GM21717 (cell line): Measurements from ENCODE around the gene HMG20B.
"Not testable (repeated sequence)": the region's sequence is repeated elsewhere in the genome, so short reads cannot be mapped to it uniquely, and the experiment has no call there.

ENCODE experiments used
- ATAC-seq: cut with Tn5 transposase; IDR thresholded peaks from one replicate; pipeline ENCODE4 v1.9.1; 2021; ENCODE audit warnings: mild to moderate bottlenecking, moderate library complexity; ENCODE audit not compliant: unreplicated experiment

The HMG20B gene

DNA sequence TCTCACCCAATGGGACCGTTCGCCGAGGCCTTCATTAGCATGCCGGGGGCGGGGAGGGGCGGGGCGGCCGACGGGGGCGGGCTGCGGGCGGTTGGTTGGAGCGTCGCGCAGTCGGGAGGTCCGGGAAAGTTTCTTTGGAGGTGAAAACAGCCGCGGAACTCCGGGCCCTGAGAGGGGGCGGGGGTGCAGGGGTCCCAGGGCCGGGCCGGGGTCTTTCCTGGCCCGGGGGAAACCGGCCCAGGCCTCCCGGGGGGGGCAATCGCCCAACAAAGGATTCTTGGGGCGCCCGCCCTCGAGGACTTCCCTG lies at the start of gene HMG20B:
HMG20B (plus strand) TSS at position 90 of the 307 bp plus-strand sequence. CDS start 366 bp downstream, outside the sequence.
- no peak for ATAC-seq

DNA sequence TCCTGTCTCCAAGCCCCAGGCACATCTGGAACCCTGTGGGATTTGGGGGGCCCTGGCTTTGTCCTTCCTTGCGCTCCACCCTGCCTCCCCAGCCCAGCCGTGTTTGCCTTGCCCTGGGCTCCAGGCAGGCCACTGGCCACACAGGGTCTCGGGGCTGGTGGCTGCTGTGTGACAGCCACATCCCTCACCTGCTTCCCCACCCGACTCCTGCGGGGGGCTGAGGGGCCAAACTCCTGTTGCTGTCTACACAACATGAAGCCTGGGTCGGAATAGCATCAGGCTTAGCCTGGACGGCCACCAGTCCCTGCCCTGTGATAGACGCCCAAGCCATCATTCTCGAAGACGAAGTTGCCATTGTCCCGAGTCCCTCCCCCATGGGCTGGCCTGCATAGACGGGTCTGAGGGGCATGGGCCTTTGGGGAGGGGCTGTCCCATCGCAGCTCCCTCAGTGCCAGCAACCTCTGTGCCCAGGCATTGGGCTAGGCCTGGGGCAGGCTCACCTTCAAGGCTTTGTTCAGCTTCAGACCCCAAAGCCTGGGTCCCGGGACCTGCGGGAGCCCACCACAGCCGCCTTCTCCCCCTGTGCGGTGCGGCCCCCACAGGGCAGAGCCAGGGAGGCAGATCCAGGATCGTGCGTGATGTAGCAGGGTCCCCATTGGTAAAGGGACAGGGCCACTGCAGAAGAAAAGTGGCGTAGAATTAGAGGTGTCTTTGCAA lies 49.2 kb upstream of the HMG20B start:
- no peak for ATAC-seq

DNA sequence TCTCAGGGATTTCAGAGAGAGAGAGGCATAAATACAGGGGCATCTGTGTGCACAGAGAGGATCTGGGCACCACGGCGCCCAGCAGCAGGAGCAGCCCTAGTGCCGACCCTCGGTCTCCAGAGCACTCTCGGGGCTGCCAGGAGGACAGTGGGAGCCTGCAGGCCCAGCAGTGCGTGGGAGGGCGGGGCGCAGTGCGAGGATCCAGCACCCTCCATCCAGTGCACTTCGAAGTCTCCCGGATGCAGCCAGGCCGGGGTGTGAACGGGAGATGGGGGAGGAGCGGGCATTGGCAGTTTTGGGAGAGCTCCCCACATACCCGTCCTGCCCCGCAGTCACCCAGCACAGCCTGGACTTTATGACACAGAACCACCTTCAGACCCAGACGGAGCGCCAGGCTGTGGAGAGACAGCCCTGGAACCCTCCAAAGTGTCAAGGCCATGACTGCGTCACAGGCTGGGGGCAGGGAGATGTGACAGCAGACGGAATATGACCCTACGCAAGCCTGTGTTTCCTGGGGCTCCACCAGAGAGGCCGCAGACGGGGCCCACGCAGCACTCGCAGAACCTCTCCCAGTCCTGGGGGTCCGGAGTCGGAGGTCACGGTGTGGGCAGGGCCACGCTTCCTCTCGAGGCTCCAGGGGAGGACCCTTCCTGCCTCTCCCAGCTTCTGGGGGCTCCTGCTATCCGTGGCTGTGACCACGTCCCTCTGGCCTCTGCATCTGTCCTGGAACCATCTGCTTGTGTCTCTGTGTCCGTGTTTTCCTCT lies 48.5 kb upstream of the HMG20B start:
- ATAC-seq: no peak

DNA sequence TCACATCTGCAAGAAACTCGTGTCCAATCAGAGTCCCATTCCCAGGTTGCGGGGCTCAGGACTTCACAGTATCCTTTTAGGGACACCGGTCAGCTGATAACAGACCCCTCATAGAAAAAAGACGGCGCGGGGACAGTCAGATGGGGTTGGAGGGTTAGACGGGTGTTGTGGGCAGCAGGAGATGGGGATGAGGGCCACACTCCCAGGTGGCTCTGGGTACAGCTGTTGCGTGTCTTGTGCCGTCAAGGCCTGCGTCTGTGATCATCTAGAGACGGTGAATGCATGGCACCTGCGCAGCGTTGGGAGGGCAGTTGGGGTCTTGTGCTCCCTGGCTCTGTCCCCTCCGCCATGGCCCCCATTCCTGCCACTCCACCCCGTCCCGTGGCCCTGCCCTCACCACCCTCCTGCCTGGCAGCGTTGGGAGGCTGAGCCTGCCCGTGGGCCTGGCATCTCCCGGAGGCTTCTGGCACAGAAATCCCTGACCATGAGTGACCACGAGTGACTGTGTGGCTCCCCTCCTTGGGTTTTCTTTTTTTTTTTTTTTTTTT lies 47.8 kb upstream of the HMG20B start:
- ATAC-seq: no peak

DNA sequence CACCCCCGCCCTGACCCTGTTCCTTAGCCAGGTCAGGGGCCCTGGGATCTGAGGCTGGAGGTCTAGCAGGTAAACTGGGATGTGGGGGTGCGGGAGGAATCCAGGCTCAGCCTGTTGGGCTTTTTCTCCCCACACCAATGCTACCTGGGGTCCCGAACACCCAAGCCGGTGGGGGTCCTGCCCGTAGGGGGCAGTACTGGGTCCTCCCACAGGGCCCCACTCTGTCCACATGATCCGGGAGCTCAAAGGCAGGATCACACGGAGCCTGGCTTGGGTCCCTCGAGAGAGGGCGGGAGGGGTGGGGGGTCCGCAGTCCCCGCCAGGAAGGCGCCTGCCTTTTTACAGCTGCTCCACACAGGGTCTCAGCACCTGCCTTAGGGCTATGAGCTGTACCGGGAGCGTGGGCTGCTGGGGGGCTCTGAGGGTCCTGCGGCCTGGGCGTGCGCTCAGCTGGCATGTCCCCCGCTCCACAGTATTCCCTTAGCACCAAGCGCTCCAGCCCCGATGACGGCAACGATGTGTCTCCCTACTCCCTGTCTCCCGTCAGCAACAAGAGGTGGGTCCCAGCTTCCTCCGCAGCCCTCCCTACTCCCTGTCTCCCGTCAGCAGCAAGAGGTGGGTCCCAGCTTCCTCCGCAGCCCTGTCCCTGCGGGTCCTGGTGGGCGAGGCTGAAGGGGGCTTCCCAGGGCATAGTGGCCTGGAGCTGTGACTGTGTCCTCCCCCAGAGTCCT lies 46.1 kb upstream of the HMG20B start:
- ATAC-seq: no peak

DNA sequence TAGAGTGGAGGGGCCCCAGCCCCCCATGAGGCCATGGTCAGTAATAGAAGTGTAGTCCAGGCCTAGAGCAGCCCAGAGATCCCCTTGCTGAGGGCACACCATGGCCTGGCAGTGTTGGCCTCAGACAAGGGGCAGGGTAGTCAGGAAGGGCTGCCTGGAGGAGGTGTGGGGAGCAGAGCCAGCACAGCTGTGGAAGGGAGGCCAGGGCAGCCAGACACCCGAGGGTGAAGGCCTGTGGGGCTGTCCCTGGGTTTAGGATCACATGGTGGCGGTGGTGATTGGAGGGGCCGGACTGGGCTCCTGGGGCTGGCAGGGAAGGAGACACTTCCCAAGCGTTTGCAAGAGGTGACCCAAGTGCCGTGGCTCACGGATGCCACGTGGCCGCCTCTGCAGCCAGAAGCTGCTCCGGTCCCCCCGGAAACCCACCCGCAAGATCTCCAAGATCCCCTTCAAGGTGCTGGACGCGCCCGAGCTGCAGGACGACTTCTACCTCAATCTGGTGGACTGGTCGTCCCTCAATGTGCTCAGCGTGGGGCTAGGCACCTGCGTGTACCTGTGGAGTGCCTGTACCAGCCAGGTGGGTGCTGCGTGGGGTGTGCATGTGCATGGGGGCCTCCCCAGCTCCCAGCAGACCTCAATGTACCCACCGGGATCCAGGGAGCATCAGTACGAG lies 45.4 kb upstream of the HMG20B start:
- ATAC-seq: no peak

DNA sequence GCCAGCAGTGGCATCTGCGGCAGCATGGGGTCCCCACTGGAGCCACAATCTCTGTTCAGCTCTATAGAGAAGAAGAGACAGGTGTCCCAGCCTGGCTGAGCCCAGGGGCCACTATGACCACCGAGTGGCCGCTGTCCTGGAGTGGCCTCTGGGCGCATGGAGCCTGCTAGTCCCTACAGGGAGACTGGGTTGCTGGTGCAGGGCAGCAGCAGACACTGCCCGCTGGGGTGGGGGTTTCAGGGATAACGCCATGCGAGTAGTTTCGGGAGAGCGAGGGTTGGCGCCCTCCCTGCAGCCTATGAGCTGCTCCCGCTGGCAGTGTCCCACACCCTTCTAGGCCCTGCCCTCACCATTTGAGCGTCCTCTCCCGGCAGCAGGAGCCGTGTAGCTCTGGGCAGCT lies 44.7 kb upstream of the HMG20B start:
- no peak for ATAC-seq

DNA sequence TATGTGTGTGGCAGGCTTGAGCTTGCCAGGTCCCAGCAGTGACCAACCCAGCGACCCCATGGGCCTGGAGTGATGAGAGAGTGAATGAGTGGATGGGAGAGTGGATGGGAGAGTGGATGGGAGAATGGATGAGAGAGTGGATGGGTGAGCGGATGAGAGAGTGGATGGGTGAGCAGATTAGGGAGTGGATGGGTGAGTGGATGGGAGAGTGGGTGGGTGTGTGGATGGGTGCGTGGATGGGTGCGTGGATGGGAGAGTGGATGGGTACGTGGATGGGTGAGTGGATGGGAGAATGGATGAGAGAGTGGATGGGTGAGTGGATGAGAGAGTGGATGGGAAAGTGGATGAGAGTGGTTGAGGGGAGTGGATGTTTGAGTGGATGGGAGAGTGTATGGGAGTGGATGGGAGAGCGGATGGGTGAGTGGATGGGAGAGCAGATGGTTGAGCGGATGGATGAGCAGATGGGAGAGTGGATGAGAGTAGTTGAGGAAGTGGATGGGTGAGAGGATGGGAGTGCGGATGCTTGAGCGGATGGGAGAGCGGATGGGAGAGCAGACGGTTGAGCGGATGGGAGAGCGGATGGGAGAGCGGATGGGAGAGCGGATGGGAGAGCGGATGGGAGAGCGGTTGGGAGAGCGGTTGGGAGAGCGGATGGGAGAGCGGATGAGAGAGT lies 44.1 kb upstream of the HMG20B start:
- ATAC-seq: no peak

DNA sequence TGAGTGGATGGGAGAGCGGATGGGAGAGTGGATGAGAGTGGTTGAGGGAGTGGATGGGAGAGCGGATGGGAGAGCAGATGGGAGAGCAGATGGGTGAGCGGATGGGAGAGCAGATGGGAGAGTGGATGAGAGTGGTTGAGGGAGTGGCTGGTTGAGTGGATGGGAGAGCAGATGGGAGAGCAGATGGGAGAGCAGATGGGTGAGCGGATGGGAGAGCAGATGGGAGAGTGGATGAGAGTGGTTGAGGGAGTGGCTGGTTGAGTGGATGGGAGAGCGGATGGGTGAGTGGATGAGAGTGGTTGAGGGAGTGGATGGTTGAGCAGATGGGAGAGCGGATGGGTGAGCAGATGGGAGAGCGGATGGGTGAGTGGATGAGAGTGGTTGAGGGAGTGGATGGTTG lies 43.4 kb upstream of the HMG20B start:
- ATAC-seq: not testable (repeated sequence)

DNA sequence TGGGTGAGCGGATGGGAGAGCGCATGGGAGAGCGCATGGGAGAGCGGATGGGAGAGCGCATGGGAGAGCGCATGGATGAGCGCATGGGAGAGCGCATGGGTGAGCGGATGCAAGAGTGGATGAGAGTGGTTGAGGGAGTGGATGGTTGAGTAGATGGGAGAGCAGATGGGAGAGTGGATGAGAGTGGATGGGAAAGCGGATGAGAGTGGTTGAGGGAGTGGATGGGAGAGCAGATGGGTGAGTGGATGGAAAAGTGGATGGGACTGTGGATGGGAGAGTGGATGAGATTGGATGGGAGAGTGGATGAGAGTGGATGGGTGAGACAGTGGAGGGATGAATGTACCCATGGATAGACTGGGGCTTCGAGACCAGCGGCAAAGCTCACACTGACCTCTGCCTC lies 42.4 kb upstream of the HMG20B start:
- no peak for ATAC-seq

DNA sequence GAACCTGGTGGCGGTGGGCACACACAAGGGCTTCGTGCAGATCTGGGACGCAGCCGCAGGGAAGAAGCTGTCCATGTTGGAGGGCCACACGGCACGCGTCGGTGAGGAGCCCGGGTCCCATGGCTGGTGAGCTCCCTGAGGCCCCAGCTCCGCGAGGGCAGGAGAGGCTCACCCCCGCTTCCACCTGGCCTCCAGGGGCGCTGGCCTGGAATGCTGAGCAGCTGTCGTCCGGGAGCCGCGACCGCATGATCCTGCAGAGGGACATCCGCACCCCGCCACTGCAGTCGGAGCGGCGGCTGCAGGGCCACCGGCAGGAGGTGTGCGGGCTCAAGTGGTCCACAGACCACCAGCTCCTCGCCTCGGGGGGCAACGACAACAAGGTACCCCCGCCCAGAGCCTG lies 41.0 kb upstream of the HMG20B start:
- no peak for ATAC-seq

DNA sequence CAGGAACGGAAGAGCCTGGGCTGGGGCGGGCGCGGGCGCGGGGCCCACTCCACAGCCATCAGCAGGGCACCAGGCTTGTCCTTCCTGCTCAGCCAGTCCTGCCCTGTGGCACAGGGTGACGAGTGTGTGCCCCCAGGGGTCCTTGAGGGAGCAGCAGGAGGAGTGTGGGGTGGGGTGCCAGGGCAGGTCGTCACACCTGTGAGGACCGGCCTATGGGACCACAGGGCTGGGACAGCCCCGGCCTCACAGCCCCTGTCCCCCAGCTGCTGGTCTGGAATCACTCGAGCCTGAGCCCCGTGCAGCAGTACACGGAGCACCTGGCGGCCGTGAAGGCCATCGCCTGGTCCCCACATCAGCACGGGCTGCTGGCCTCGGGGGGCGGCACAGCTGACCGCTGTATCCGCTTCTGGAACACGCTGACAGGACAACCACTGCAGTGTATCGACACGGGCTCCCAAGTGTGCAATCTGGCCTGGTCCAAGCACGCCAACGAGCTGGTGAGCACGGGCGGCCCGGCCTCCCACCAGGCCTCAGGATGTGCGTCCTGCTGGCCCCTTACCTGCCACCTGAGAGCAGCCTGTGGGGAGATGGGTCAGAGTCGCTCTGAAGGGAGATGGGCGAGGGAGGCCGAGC lies 40.5 kb upstream of the HMG20B start:
- no peak for ATAC-seq

DNA sequence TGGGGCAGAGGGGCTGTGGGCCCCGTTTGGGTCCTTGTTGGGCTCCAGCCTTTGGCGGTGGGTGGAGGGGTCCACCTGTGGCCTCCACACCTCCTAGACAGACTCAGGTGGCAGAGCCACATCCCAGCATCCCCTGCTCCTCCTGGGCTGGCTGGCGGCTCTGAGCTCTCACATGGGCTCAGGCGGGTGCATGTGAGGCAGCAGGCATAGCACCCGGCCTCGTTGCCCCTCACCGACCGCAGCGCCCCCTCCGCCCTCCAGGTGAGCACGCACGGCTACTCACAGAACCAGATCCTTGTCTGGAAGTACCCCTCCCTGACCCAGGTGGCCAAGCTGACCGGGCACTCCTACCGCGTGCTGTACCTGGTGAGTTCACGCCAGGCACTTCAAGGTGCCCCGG lies 39.7 kb upstream of the HMG20B start:
- no peak for ATAC-seq

DNA sequence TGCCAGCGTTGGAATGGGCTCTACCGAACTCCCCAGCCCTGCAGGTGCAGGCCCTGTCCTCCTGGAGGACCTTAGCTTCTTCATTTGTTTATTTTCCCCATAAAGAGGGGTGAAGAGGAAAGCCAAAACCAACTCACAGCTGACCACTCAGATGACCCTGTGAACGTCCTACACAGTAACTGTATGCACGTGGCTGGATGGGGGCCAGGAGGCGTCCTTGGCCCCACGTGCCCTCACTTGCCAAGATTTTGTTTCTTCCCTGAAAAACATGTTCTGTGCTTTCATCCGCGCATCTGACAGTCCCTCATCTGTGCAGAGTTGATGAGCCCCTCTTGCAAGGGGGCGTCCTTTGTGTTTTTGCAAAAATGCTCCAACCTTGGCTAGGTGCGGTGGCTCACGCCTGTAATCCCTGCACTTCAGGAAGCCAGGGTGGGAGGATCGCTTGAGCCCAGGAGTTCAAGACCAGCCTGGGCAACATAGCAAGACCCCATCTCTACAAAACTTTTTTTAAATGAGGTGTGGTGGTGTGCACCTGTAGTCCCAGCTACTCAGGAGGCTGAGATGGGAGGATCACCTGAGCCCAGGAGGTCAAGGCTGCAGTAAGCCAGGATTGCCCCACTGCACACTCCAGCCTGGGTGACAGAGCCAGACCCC lies 39.1 kb upstream of the HMG20B start:
- ATAC-seq: no peak

DNA sequence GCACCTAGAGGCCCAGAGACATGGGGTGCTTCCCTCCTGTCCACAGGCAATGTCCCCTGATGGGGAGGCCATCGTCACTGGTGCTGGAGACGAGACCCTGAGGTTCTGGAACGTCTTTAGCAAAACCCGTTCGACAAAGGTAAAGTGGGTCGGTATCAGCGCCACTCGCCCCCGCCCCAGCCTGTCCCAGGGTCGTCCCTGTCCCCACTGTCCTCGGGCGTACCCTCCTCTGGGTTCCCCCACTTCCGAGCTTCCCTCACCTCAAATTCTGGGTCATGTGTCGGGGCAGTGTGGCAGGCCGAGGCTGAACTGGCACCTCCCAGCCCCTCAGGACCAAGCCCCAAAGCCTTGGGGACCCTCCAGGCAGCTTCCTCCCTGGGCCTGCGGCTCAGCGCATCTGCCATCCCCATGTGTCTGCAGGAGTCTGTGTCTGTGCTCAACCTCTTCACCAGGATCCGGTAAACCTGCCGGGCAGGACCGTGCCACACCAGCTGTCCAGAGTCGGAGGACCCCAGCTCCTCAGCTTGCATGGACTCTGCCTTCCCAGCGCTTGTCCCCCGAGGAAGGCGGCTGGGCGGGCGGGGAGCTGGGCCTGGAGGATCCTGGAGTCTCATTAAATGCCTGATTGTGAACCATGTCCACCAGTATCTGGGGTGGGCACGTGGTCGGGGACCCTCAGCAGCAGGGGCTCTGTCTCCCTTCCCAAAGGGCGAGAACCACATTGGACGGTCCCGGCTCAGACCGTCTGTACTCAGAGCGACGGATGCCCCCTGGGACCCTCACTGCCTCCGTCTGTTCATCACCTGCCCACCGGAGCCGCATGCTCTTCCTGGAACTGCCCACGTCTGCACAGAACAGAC lies 38.1 kb upstream of the HMG20B start:
- ATAC-seq: no peak

DNA sequence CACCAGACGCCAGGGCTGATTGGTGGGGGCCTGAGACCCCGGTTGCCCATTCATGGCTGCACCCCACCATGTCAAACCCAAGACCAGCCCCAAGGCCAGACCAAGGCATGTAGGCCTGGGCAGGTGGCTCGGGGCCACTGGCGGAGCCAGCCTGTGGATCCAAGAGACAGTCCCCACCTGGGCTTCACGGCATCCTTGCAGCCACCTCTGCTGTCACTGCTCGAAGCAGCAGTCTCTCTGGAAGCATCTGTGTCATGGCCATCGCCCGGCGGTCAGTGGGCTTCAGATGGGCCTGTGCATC lies 37.6 kb upstream of the HMG20B start:
- no peak for ATAC-seq

DNA sequence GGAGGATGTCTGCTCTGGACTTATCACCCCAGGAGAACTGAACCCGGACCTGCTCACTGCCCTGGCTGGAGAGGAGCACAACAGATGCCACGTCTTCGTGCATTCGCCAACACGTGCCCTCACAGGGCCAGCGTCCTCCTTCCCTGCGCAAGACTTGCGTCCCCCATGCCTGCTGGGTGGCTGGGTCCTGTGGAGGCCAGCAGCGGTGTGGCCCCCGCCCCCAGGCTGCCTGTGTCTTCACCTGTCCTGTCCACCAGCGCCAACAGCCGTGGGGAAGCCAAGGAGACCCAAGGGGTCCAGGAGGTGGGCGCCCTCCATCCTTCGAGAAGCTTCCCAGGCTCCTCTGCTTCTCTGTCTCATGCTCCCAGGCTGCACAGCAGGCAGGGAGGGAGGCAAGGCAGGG lies 37.2 kb upstream of the HMG20B start:
- no peak for ATAC-seq

DNA sequence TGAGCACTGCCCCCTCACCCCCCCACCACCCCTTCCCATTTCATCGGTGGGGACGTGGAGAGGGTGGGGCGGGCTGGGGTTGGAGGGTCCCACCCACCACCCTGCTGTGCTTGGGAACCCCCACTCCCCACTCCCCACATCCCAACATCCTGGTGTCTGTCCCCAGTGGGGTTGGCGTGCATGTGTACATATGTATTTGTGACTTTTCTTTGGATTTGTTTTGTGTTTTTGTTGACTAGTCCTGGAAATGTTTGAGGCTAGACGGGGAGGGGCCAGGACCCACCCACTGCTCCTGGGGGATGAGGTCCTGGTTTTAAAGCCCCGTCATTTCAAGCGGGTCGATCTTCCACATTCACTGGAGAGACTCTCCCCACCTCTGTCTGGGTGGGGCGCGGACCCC lies 36.8 kb upstream of the HMG20B start:
- ATAC-seq: no peak
